Left ventricle myocardium inferior (tissue), 1 donor: ENCODE measurements around the gene CAMK4. TPM values are rescaled to one million over a fixed set of nuclear protein-coding genes. Genes with fewer than 3 reads are reported as not detected.

Experiments used
- DNase-seq: peaks from one replicate; pipeline ENCODE4 v3.0.0-alpha.2; 2020
- H3K27ac ChIP-seq: fragments of 200-600 bp; replicated peaks from 2 replicates; pipeline ENCODE4 v1.8.0; 2021
- H3K27me3 ChIP-seq: fragments of 200-600 bp; 2 replicates; pipeline ENCODE4 v1.8.0; 2021; ENCODE audit warnings: low read depth
- H3K36me3 ChIP-seq: fragments of 200-600 bp; 2 replicates; pipeline ENCODE4 v1.8.0; 2021
- H3K4me1 ChIP-seq: fragments of 200-600 bp; 2 replicates; pipeline ENCODE4 v1.8.0; 2021
- H3K4me3 ChIP-seq: fragments of 200-600 bp; 2 replicates; pipeline ENCODE4 v1.8.0; 2021; ENCODE audit warnings: mild to moderate bottlenecking, moderate library complexity
- H3K9me3 ChIP-seq: fragments of 200-600 bp; replicated peaks from 2 replicates; pipeline ENCODE4 v1.8.0; 2021
- CTCF ChIP-seq: fragments of 200-600 bp; IDR thresholded peaks from 2 replicates; pipeline ENCODE4 v1.8.0; 2021; ENCODE audit warnings: antibody characterized with exemption, mild to moderate bottlenecking, borderline replicate concordance
- intact Hi-C: fragments of 100-400 bp; cut with micrococcal nuclease; formaldehyde crosslinking; loops from one replicate; pipeline ENCODE4 v1.11.0; 2022
- total RNA-seq: library from RNA; stranded (reverse); fragmentation: NEBNext Ultra II Directional; extraction: Animal tissue kit (Norgen Biotek cat#: 25700); gene quantifications from one replicate; pipeline ENCODE4 v1.2.1, GENCODE V29; 2021
- donor health status: DM: no; HTN: yes; CAD: no; lungs with severe emphysema.

Gene CAMK4
- total RNA-seq, 1 donor from 2014 or later, result 0.36 TPM

- TF ChIP-seq CTCF, result no peak
- Histone ChIP-seq H3K27ac (no peak overlapping the region), H3K27me3 (no peaks in the 10 kb centered on the region), H3K36me3 (no peaks in the 10 kb centered on the region), H3K4me1 (no peaks in the 10 kb centered on the region), H3K4me3 (no peak overlapping the region), H3K9me3 (no peaks in the 10 kb centered on the region)
- DNase-seq, result no peak
- intact Hi-C loops, result no loop called here
Measured at GRCh38 chr5:111434800-111435199, 210.6 kb downstream of the CAMK4 start.

GRCh38 chr5:111439473-111440075 lies 215.4 kb downstream of the CAMK4 start:
- no peak for DNase-seq
- Histone ChIP-seq H3K4me3 (no peak overlapping the region), H3K27me3 (no peaks in the 10 kb centered on the region), H3K36me3 (no peaks in the 10 kb centered on the region), H3K9me3 (no peaks in the 10 kb centered on the region), H3K4me1 (no peaks in the 10 kb centered on the region), H3K27ac (no peak overlapping the region)
- intact Hi-C loops, result no loop called here
- no peak for TF ChIP-seq CTCF

- Histone ChIP-seq H3K27ac (no peak overlapping the region), H3K4me3 (no peak overlapping the region), H3K36me3 (no peaks in the 10 kb centered on the region), H3K9me3 (no peaks in the 10 kb centered on the region), H3K27me3 (no peaks in the 10 kb centered on the region), H3K4me1 (no peaks in the 10 kb centered on the region)
- no peak for TF ChIP-seq CTCF
- DNase-seq, result no peak
- intact Hi-C loops, result no loop called here
Measured at GRCh38 chr5:111447099-111447498, 222.9 kb downstream of the CAMK4 start.

- H3K27me3 ChIP-seq, result no peaks in the 10 kb centered on the region
- H3K4me3 ChIP-seq, result no peak overlapping the region
- no peak overlapping the region for H3K27ac ChIP-seq
- no peak for TF ChIP-seq CTCF
- no peak for DNase-seq
- intact Hi-C loops, result no loop called here
- no peaks in the 10 kb centered on the region for H3K4me1 ChIP-seq
- no peaks in the 10 kb centered on the region for H3K9me3 ChIP-seq
- H3K36me3 ChIP-seq, result no peaks in the 10 kb centered on the region
Measured at GRCh38 chr5:111447822-111448221, 223.6 kb downstream of the CAMK4 start.

- no peak for DNase-seq
- no peaks in the 10 kb centered on the region for H3K9me3 ChIP-seq
- no peak for TF ChIP-seq CTCF
- H3K27me3 ChIP-seq, result no peaks in the 10 kb centered on the region
- no peaks in the 10 kb centered on the region for H3K36me3 ChIP-seq
- H3K27ac ChIP-seq, result no peak overlapping the region
- H3K4me1 ChIP-seq, result no peaks in the 10 kb centered on the region
- no peak overlapping the region for H3K4me3 ChIP-seq
- intact Hi-C loops, result no loop called here
Measured at GRCh38 chr5:111453295-111453694, 229.1 kb downstream of the CAMK4 start.

- TF ChIP-seq CTCF, result no peak
- no peak overlapping the region for H3K27ac ChIP-seq
- intact Hi-C loops, result no loop called here
- H3K9me3 ChIP-seq, result no peaks in the 10 kb centered on the region
- H3K27me3 ChIP-seq, result no peaks in the 10 kb centered on the region
- no peak for DNase-seq
- H3K4me1 ChIP-seq, result no peaks in the 10 kb centered on the region
- H3K4me3 ChIP-seq, result no peak overlapping the region
- H3K36me3 ChIP-seq, result no peaks in the 10 kb centered on the region
Measured at GRCh38 chr5:111453747-111454146, 229.6 kb downstream of the CAMK4 start.
